ENCODE results near the gene CREG1.

Gene CREG1

GRCh38 chr1:167587342-167587741 is 33.8 kb upstream of the CREG1 start:
- H3K27ac ChIP-seq (ENCODE audit: low read depth, low read length): no peak overlapping the region
- H4K20me1 ChIP-seq (ENCODE audit: control insufficient read depth, insufficient read depth, low read depth, low read length): no peaks in the 10 kb centered on the region
- no peaks in the 10 kb centered on the region for H3K9me2 ChIP-seq (replicated peaks; ENCODE audit: control insufficient read depth, low read length)

GRCh38 chr1:167584581-167584980 is 31.0 kb upstream of the CREG1 start:
- Histone ChIP-seq H3F3A (ENCODE audit: control insufficient read depth, insufficient read depth) (no peaks in the 10 kb centered on the region), H3K36me3 (ENCODE audit: control insufficient read depth, low read length) (no peaks in the 10 kb centered on the region), H3K27me3 (ENCODE audit: control insufficient read depth, low read length) (no peaks in the 10 kb centered on the region), H3K9me3 (ENCODE audit: control insufficient read depth, insufficient read depth, low read length) (no peaks in the 10 kb centered on the region), H4K20me1 (ENCODE audit: control insufficient read depth, insufficient read depth, low read depth, low read length) (no peaks in the 10 kb centered on the region), H3K4me1 (ENCODE audit: control insufficient read depth, low read length) (peaks cover 12% of the 10 kb centered on the region), H3K4me3 (ENCODE audit: low read length) (no peak overlapping the region), H3K79me2 (ENCODE audit: control insufficient read depth, low read length) (no peaks in the 10 kb centered on the region), H3K9me2 (replicated peaks; ENCODE audit: control insufficient read depth, low read length) (no peaks in the 10 kb centered on the region), H3K27ac (ENCODE audit: low read depth, low read length) (no peak overlapping the region), H3K4me2 (ENCODE audit: low read length) (no peak overlapping the region)
- TF ChIP-seq EZH2phosphoT487 (IDR thresholded peaks at IDR 0.05; ENCODE audit: borderline replicate concordance, low read length) (no peak), CTCF (IDR thresholded peaks at IDR 0.05; ENCODE audit: low read depth, low read length, poor library complexity, severe bottlenecking) (no peak)

More at GRCh38 chr1:167587342-167587741, 33.8 kb upstream of the CREG1 start:
- Histone ChIP-seq H3K4me1 (ENCODE audit: control insufficient read depth, low read length) (peaks cover 12% of the 10 kb centered on the region), H3K79me2 (ENCODE audit: control insufficient read depth, low read length) (no peaks in the 10 kb centered on the region), H3K36me3 (ENCODE audit: control insufficient read depth, low read length) (no peaks in the 10 kb centered on the region), H3K9me3 (ENCODE audit: control insufficient read depth, insufficient read depth, low read length) (no peaks in the 10 kb centered on the region), H3K27me3 (ENCODE audit: control insufficient read depth, low read length) (no peaks in the 10 kb centered on the region), H3K4me2 (ENCODE audit: low read length) (peak overlapping the region; percentile 11; the same call in 1 of the 2 replicates), H3K4me3 (ENCODE audit: low read length) (no peak overlapping the region), H3F3A (ENCODE audit: control insufficient read depth, insufficient read depth) (no peaks in the 10 kb centered on the region)
- TF ChIP-seq EZH2phosphoT487 (IDR thresholded peaks at IDR 0.05; ENCODE audit: borderline replicate concordance, low read length): no peak
- TF ChIP-seq CTCF (IDR thresholded peaks at IDR 0.05; ENCODE audit: low read depth, low read length, poor library complexity, severe bottlenecking): no peak

GRCh38 chr1:167582722-167583121 is 29.2 kb upstream of the CREG1 start:
- Histone ChIP-seq H3K36me3 (ENCODE audit: control insufficient read depth, low read length) (no peaks in the 10 kb centered on the region), H3K9me3 (ENCODE audit: control insufficient read depth, insufficient read depth, low read length) (no peaks in the 10 kb centered on the region)
- no peak for TF ChIP-seq CTCF (IDR thresholded peaks at IDR 0.05; ENCODE audit: low read depth, low read length, poor library complexity, severe bottlenecking)
- TF ChIP-seq EZH2phosphoT487 (IDR thresholded peaks at IDR 0.05; ENCODE audit: borderline replicate concordance, low read length): no peak

More at GRCh38 chr1:167582722-167583121, 29.2 kb upstream of the CREG1 start:
- H3F3A ChIP-seq (ENCODE audit: control insufficient read depth, insufficient read depth): no peaks in the 10 kb centered on the region
- no peaks in the 10 kb centered on the region for H4K20me1 ChIP-seq (ENCODE audit: control insufficient read depth, insufficient read depth, low read depth, low read length)
- H3K79me2 ChIP-seq (ENCODE audit: control insufficient read depth, low read length): no peaks in the 10 kb centered on the region
- peaks cover 5% of the 10 kb centered on the region for H3K4me1 ChIP-seq (ENCODE audit: control insufficient read depth, low read length)
- no peaks in the 10 kb centered on the region for H3K27me3 ChIP-seq (ENCODE audit: control insufficient read depth, low read length)
- no peak overlapping the region for H3K4me2 ChIP-seq (ENCODE audit: low read length)
- no peak overlapping the region for H3K27ac ChIP-seq (ENCODE audit: low read depth, low read length)
- no peaks in the 10 kb centered on the region for H3K9me2 ChIP-seq (replicated peaks; ENCODE audit: control insufficient read depth, low read length)
- no peak overlapping the region for H3K4me3 ChIP-seq (ENCODE audit: low read length)
